Breast epithelium (tissue), 3 donors: ENCODE results near the gene PPIP5K2.

ENCODE experiments used
- CTCF ChIP-seq, 3 donors: fragments of 450-650 bp; IDR thresholded peaks; one replicate each; pipeline ENCODE4 v1.5.1; 2016 to 2017; ENCODE audit warnings: antibody characterized with exemption in 3 of 3, mild to moderate bottlenecking in 3 of 3, moderate library complexity in 3 of 3
- POLR2A ChIP-seq: fragments of 450-650 bp; IDR thresholded peaks from one replicate; pipeline ENCODE4 v1.6.1; 2016; ENCODE audit warnings: antibody characterized with exemption, mild to moderate bottlenecking, moderate library complexity

GRCh38 chr5:103120607-103121200 lies 603 bp downstream of the PPIP5K2 start:
- TF ChIP-seq CTCF (IDR thresholded peaks at IDR 0.05) (no peak), POLR2A (no peak)
